ENCODE results near the gene TMEM163. TPM values are rescaled to one million over a fixed set of nuclear protein-coding genes. Genes with fewer than 3 reads are reported as not detected.

Gene TMEM163
- total and polyA plus RNA-seq, 2 donors from 2014 or later: 2.6 to 5.9 TPM

DNA sequence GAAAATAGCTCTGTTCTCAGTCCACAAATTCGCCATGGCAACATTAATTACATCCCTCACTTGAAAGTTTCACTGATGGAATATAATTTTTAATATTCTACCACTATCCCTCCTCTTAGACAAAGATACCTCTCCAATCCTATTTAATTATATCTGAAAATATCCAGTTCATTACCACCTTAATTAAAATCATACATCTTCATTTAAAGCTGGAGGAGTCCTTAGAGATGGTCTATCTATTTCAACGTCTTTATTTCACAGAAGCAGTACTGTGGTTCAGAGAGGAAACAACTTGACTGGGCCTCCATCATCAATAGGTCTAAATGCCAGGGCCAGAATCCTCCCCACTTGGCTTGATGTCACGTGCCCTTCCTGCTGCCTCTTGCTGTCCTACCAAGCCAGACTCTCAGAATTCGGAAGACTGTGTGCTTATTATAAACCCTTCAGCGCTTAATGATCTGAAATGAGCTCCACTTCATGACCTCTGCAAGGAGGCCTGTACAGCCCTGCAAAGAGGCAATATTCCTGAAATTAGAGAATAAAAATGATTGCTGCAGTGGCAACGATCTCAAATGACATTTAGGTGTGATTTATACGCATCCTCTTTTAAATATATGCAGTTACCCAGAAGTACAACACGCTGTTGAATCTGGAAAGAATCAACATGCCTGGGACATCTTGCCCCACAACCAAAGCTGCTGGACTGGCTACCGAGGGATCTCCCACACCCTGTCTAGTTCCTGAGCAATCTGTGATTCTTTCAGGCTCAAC lies 146.3 kb downstream of the TMEM163 start:
- H3K4me1 ChIP-seq (ENCODE audit: control insufficient read depth in 2 of 3, insufficient read depth in 2 of 3, low read depth in 1 of 3, low read length in 3 of 3): no peaks in the 10 kb centered on the region
- no peak overlapping the region for H3K9ac ChIP-seq (ENCODE audit: low read length in 3 of 3)
- no peak overlapping the region for H3K4me3 ChIP-seq (ENCODE audit: low read length in 3 of 3)
- no peaks in the 10 kb centered on the region for H3K36me3 ChIP-seq (ENCODE audit: control insufficient read depth in 2 of 3, insufficient read depth in 3 of 3, low read length in 3 of 3)
- no peak overlapping the region for H3K27ac ChIP-seq (ENCODE audit: low read depth in 2 of 2, low read length in 2 of 2)
- DNase-seq (no peak), FAIRE-seq (no peak)
- H3K27me3 ChIP-seq (ENCODE audit: control insufficient read depth, insufficient read depth, low read length): no peaks in the 10 kb centered on the region
- H3K9me3 ChIP-seq (ENCODE audit: control insufficient read depth in 2 of 3, insufficient read depth in 1 of 3, low read length in 3 of 3): no peaks in the 10 kb centered on the region
- TF ChIP-seq, protein P1, sequence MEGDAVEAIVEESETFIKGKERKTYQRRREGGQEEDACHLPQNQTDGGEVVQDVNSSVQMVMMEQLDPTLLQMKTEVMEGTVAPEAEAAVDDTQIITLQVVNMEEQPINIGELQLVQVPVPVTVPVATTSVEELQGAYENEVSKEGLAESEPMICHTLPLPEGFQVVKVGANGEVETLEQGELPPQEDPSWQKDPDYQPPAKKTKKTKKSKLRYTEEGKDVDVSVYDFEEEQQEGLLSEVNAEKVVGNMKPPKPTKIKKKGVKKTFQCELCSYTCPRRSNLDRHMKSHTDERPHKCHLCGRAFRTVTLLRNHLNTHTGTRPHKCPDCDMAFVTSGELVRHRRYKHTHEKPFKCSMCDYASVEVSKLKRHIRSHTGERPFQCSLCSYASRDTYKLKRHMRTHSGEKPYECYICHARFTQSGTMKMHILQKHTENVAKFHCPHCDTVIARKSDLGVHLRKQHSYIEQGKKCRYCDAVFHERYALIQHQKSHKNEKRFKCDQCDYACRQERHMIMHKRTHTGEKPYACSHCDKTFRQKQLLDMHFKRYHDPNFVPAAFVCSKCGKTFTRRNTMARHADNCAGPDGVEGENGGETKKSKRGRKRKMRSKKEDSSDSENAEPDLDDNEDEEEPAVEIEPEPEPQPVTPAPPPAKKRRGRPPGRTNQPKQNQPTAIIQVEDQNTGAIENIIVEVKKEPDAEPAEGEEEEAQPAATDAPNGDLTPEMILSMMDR (IDR thresholded peaks at IDR 0.05; ENCODE audit: borderline replicate concordance, extremely low read depth, insufficient read depth): no peak
- intact Hi-C loops (cut with DNase I): no loop called here

GRCh38 chr2:134570676-134571075 lies 148.1 kb downstream of the TMEM163 start:
- TF ChIP-seq, protein P1 (IDR thresholded peaks at IDR 0.05; ENCODE audit: borderline replicate concordance, extremely low read depth, insufficient read depth): no peak

DNA sequence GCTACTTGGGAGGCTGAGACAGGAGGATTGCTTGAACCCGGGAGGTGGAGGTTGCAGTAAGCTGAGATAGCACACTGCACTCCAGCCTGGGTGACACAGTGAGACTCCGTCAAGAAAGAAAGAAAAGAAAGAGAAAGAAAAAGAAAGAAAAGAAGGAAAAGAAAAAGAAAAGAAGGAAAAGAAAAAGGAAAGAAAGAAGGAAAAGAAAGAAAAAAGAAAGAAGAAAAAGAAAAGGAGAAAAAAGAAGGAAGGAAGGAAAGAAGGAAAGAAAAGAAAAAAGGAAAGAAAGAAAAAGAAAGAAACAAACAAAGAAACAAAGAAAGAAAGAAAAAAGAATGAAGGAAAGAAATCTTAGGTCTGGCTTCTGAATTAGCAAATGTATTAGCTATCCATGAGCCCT lies 150.4 kb downstream of the TMEM163 start:
- H3K9ac ChIP-seq (ENCODE audit: low read length in 3 of 3): no peak overlapping the region
- no peak overlapping the region for H3K27ac ChIP-seq (ENCODE audit: low read depth in 2 of 2, low read length in 2 of 2)
- DNase-seq (no peak), FAIRE-seq (no peak)
- H3K4me3 ChIP-seq (ENCODE audit: low read length in 3 of 3): no peak overlapping the region
- no peaks in the 10 kb centered on the region for H3K36me3 ChIP-seq (ENCODE audit: control insufficient read depth in 2 of 3, insufficient read depth in 3 of 3, low read length in 3 of 3)
- H3K9me3 ChIP-seq (ENCODE audit: control insufficient read depth in 2 of 3, insufficient read depth in 1 of 3, low read length in 3 of 3): no peaks in the 10 kb centered on the region
- intact Hi-C loops (cut with DNase I): no loop called here
- no peaks in the 10 kb centered on the region for H3K27me3 ChIP-seq (ENCODE audit: control insufficient read depth, insufficient read depth, low read length)
- TF ChIP-seq, protein P1 (IDR thresholded peaks at IDR 0.05; ENCODE audit: borderline replicate concordance, extremely low read depth, insufficient read depth): no peak
- H3K4me1 ChIP-seq (ENCODE audit: control insufficient read depth in 2 of 3, insufficient read depth in 2 of 3, low read depth in 1 of 3, low read length in 3 of 3): no peaks in the 10 kb centered on the region

More at GRCh38 chr2:134570676-134571075, 148.1 kb downstream of the TMEM163 start:
- Histone ChIP-seq H3K36me3 (ENCODE audit: control insufficient read depth in 2 of 3, insufficient read depth in 3 of 3, low read length in 3 of 3) (no peaks in the 10 kb centered on the region), H3K27me3 (ENCODE audit: control insufficient read depth, insufficient read depth, low read length) (no peaks in the 10 kb centered on the region), H3K9me3 (ENCODE audit: control insufficient read depth in 2 of 3, insufficient read depth in 1 of 3, low read length in 3 of 3) (no peaks in the 10 kb centered on the region), H3K27ac (ENCODE audit: low read depth in 2 of 2, low read length in 2 of 2) (no peak overlapping the region), H3K4me3 (ENCODE audit: low read length in 3 of 3) (no peak overlapping the region), H3K9ac (ENCODE audit: low read length in 3 of 3) (no peak overlapping the region), H3K4me1 (ENCODE audit: control insufficient read depth in 2 of 3, insufficient read depth in 2 of 3, low read depth in 1 of 3, low read length in 3 of 3) (no peaks in the 10 kb centered on the region)
- intact Hi-C loops (cut with DNase I): no loop called here
- no peak for FAIRE-seq
- peak in 1 of 5 donors; percentile 30 for DNase-seq
